ENCODE data around the gene RASGRF1. TPM values are rescaled to one million over a fixed set of nuclear protein-coding genes. Genes with fewer than 3 reads are reported as not detected.

RASGRF1 gene
- total RNA-seq, 1 donor from 2014 or later, result 11.4 TPM

DNA sequence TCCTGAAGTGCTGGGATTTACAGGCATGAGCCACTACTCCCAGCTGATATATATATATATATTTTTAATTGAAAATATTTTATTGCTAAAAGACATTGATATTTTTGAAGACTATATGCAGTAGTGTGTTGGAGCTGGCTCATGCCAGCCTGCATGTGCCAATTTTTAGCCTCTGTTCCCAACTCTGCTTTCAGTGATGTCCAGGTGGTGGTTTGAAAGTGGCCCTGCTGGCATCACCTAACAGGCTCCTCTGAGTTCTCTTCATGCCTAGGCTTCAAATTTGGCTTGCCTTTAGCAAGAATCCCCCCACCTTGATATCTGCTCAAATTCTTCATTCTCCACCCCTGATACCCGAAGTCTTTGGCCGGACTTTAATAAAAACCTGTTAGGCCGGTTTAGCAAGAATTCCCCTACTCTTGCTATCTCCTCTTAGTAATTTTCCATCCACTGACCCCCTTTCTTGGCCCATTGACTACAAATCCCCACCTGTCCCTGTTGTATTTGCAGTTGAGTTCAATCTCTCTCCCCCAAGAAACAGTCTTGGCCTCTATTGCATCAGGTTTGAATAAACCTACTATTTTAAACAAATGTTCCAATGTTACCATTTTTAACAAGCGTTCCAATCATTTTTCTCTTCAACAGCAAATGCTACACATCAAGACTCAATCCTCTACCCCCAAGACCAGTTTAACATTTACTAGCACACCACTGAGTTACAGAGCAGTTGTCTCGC is 121.9 kb downstream of the RASGRF1 start:
- Mint-ChIP-seq H3K9me3 (no peaks in the 10 kb centered on the region), H3K4me1 (peaks cover 2% of the 10 kb centered on the region), H3K27ac (no peak overlapping the region), H3K36me3 (ENCODE audit: low read depth) (no peaks in the 10 kb centered on the region), H3K4me3 (no peak overlapping the region), H3K27me3 (no peaks in the 10 kb centered on the region)
- POLR2A ChIA-PET, result interaction anchor here (0.6 to 1.2 kb wide), 2 partner anchors 23 to 27 kb away, joined by 3 to 6 read pairs; no protein-coding TSS in a partner anchor
- TF ChIP-seq, protein P1, sequence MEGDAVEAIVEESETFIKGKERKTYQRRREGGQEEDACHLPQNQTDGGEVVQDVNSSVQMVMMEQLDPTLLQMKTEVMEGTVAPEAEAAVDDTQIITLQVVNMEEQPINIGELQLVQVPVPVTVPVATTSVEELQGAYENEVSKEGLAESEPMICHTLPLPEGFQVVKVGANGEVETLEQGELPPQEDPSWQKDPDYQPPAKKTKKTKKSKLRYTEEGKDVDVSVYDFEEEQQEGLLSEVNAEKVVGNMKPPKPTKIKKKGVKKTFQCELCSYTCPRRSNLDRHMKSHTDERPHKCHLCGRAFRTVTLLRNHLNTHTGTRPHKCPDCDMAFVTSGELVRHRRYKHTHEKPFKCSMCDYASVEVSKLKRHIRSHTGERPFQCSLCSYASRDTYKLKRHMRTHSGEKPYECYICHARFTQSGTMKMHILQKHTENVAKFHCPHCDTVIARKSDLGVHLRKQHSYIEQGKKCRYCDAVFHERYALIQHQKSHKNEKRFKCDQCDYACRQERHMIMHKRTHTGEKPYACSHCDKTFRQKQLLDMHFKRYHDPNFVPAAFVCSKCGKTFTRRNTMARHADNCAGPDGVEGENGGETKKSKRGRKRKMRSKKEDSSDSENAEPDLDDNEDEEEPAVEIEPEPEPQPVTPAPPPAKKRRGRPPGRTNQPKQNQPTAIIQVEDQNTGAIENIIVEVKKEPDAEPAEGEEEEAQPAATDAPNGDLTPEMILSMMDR (IDR thresholded peaks at IDR 0.05), result no peak
- ATAC-seq (ENCODE audit: low read depth) (no peak), DNase-seq (no peak)
- intact Hi-C loops (cut with micrococcal nuclease), result no loop called here
- CTCF ChIA-PET, result no interaction called here

DNA sequence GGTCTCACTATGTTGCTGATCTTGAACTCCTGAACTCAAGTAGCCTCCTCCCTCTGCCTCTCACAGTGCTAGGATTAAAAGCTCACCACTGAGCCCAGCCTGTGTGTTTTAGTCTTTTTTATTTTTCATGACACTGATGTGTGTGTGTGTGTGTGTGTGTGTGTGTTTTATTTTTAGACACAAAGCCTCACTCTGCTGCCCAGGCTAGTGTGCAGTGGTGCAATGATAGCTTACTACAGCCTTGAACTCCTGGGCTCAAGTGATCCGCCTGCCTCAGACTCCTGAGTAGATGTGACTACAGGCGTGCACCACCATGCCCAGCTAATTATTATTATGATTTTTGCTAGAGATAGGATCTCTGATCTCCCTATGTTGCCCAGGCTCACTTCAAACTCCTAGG is 122.5 kb downstream of the RASGRF1 start:
- H3K27me3 Mint-ChIP-seq, result no peaks in the 10 kb centered on the region
- POLR2A ChIA-PET, result interaction anchor here (0.8 to 1.2 kb wide), 2 partner anchors 23 to 39 kb away, joined by 3 read pairs; no protein-coding TSS in a partner anchor
- CTCF ChIA-PET, result no interaction called here
- no peak overlapping the region for H3K27ac Mint-ChIP-seq
- H3K9me3 Mint-ChIP-seq, result no peaks in the 10 kb centered on the region
- ATAC-seq (ENCODE audit: low read depth), result no peak
- DNase-seq, result no peak
- H3K4me3 Mint-ChIP-seq, result no peak overlapping the region
- intact Hi-C loops (cut with micrococcal nuclease), result no loop called here
- no peaks in the 10 kb centered on the region for H3K36me3 Mint-ChIP-seq (ENCODE audit: low read depth)
- TF ChIP-seq, protein P1 (IDR thresholded peaks at IDR 0.05), result no peak
- peaks cover 2% of the 10 kb centered on the region for H3K4me1 Mint-ChIP-seq

DNA sequence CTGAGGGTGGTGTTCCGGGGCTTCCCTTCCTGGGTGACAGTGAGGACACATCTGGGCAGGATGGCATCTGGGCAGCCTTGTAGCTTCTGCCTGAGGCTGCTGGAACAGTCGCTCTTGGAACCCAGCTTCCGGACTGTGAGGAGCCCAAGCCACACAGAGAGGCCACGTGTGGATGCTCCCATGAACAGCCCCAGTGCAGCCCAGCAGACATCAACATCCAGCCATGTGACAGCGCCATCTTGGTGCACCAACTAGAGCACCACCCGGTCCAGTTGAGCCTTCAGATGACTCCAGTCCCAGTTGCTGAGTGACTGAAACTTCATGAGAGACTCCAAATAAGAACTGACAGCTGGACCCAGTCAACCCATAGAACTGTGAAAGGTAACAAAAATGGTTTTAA is 130.3 kb downstream of the RASGRF1 start:
- DNase-seq, result no peak
- Mint-ChIP-seq H3K36me3 (ENCODE audit: low read depth) (no peaks in the 10 kb centered on the region), H3K27me3 (no peaks in the 10 kb centered on the region), H3K27ac (no peak overlapping the region), H3K4me3 (no peak overlapping the region), H3K9me3 (no peaks in the 10 kb centered on the region), H3K4me1 (no peaks in the 10 kb centered on the region)
- ChIA-PET CTCF (interaction anchor here (1.2 kb wide), 1 partner anchor 65 kb away, joined by 3 read pairs; no protein-coding TSS in a partner anchor), POLR2A (interaction anchor here (1.2 kb wide), 1 partner anchor 23 kb away, joined by 3 read pairs; no protein-coding TSS in a partner anchor)
- TF ChIP-seq, protein P1 (IDR thresholded peaks at IDR 0.05), result no peak
- no peak for ATAC-seq (ENCODE audit: low read depth)
- intact Hi-C loops (cut with micrococcal nuclease), result no loop called here

DNA sequence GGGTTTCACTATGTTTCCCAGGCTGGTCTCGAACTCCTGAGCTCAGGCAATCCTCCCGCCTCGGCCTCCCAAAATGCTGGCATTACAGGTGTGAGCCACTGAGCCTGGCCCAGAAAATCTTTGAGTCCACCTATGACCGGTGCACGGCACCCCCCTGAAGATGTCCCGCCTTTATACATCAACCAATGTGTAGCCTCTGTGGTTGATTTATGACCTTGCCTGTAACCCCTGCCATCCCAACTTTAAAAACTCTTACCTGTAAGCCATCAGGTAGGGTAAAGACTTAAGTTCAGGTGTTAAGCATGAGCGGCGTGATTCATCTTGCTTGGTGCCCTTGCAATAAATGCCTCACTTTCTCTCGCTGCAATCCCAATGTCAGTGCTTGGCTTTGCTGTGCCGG is 131.2 kb downstream of the RASGRF1 start:
- DNase-seq (no peak), ATAC-seq (ENCODE audit: low read depth) (no peak)
- Mint-ChIP-seq H3K27me3 (no peaks in the 10 kb centered on the region), H3K36me3 (ENCODE audit: low read depth) (no peaks in the 10 kb centered on the region), H3K9me3 (no peaks in the 10 kb centered on the region), H3K4me3 (no peak overlapping the region), H3K4me1 (no peaks in the 10 kb centered on the region), H3K27ac (no peak overlapping the region)
- POLR2A ChIA-PET, result no interaction called here
- CTCF ChIA-PET, result interaction anchor here (1.2 kb wide), 1 partner anchor 66 kb away, joined by 3 read pairs; no protein-coding TSS in a partner anchor
- intact Hi-C loops (cut with micrococcal nuclease), result no loop called here
- TF ChIP-seq, protein P1 (IDR thresholded peaks at IDR 0.05), result no peak

DNA sequence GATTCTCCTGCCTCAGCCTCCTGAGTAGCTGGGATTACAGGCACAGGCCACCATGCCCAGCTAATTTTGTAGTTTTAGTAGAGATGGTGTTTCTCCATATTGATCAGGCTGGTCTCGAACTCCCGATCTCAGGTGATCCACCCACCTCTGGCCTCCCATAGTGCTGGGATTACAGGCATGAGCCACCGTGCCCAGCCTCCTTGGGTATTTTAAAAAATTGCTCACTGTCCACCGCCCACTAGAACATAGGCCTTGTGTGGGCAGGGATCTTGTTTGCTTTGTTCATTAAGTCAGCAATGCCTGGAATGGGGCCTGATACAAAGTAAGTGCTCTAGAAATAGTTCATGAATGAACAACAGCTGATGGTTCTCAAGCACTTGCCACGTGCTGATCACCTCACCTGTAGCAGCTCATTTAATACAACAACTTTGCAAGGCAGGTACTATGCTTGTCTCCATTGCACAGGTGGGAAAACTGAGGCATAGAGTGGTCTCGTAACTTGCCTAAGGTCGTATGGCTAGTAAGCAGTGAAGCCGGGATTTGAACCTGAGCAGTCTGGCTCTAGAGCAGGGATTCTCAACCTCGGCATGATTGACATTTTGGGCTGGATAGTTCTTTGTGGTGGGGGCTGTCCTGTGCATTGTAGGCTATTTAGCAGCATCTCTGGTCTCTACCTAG is 133.0 kb downstream of the RASGRF1 start:
- H3K27me3 Mint-ChIP-seq, result no peaks in the 10 kb centered on the region
- CTCF ChIA-PET, result no interaction called here
- TF ChIP-seq, protein P1 (IDR thresholded peaks at IDR 0.05), result no peak

More for the DNA sequence above, 133.0 kb downstream of the RASGRF1 start:
- no peaks in the 10 kb centered on the region for H3K9me3 Mint-ChIP-seq
- intact Hi-C loops (cut with micrococcal nuclease), result no loop called here
- no peak overlapping the region for H3K4me3 Mint-ChIP-seq
- H3K4me1 Mint-ChIP-seq, result peaks cover 6% of the 10 kb centered on the region
- DNase-seq (no peak), ATAC-seq (ENCODE audit: low read depth) (no peak)
- H3K36me3 Mint-ChIP-seq (ENCODE audit: low read depth), result no peaks in the 10 kb centered on the region
- H3K27ac Mint-ChIP-seq, result no peak overlapping the region
- POLR2A ChIA-PET, result no interaction called here

Measured in activated B cell treated with CpG ODN at 0.5 μM for 24 hours (primary cell).